KOPT-K1 (cell line): ENCODE results near the gene PRG2.

Experiments
- H3K27ac ChIP-seq: fragments of 200-600 bp; sonication (generic); 2 replicates; pipeline ENCODE4 v1.5.1; 2016; ENCODE audit warnings: antibody characterized with exemption, mild to moderate bottlenecking, low read depth, low read length; ENCODE audit not compliant: poor library complexity, severe bottlenecking
- H3K36me3 ChIP-seq: fragments of 200-600 bp; sonication (generic); 2 replicates; pipeline ENCODE4 v1.5.1; 2017; ENCODE audit warnings: antibody characterized with exemption, mild to moderate bottlenecking, low read length, moderate library complexity; ENCODE audit not compliant: insufficient read depth
- H3K9me3 ChIP-seq: fragments of 200-600 bp; sonication (generic); 2 replicates; pipeline ENCODE4 v1.5.1; 2017; ENCODE audit warnings: antibody characterized with exemption, low read length, mild to moderate bottlenecking; ENCODE audit not compliant: insufficient read depth, poor library complexity, severe bottlenecking

The PRG2 gene

GRCh38 chr11:57390535-57390934 lies at the start of gene PRG2:
Gene PRG2 (minus strand): TSS chr11:57390650. CDS start chr11:57389944, 706 bp downstream.
- no peaks in the 10 kb centered on the region for H3K9me3 ChIP-seq
- H3K27ac ChIP-seq = no peak within 1 kb of the TSS
- H3K36me3 ChIP-seq = no peaks in the 10 kb centered on the region

DNA sequence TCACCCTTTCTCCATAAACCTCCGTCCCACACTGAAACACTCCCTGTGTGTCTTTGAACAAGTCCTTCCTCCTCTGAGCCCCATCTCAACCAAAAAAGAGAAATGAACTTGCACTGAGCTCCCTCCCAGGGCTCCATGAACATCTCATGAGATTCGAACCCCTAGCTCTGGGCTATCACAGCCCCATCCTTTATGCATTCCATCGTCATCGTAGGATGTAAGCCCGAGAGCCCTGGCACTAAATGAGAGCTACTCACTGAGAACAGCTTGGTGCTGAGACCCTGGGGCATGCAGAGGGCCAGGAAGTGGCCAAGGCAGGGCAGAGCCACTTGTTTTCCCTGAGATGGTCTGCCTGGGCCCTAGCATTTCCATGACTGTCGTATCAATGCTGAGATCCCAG lies 49.3 kb upstream of the PRG2 start:
- no peak overlapping the region for H3K27ac ChIP-seq
- H3K36me3 ChIP-seq = no peaks in the 10 kb centered on the region
- H3K9me3 ChIP-seq = no peaks in the 10 kb centered on the region

DNA sequence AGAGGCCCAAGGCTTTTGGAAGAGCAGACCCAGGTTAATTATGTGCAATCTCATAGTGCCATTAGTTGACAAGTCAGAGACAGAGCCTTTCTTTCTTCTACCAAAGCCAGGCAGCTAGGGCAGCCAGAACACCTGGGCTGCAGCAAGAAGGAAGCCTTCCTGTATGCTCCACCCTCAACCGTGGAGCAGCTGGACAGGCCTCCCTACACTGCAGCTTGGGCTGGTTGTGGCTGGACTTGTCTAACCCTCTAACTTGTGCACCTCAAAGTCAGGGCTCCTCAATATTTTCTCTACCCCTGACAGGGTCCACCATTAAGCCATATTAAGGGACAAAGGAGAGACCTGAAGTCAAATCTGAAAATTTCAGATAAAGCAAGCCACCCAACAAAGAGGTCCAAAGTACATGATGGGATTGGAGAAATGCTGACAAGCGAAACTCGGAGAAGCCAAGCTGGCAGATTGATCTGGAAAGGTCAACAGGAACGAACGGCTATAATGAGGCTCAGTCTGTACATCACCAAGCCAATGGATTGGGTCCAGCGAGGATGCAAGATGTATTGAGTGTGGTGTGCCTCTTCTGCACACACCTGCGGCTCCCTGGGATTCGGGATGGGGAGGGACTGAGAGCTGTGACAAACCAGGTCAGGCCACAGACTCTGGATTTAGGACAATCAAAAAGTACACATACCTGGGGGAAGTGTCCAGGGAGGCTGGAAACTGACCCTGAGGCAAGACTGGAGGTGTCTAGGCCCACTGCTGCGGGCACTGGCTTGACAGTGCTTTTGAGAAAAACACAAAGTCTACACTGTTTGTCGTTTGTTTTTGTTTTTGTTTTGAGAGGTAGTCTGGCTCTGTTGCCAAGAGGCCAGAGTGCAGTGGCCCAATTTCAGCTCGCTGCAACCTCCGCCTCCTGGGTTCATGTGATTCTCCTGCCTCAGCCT lies 48.2 kb upstream of the PRG2 start:
- no peaks in the 10 kb centered on the region for H3K9me3 ChIP-seq
- no peaks in the 10 kb centered on the region for H3K36me3 ChIP-seq
- H3K27ac ChIP-seq = no peak overlapping the region

DNA sequence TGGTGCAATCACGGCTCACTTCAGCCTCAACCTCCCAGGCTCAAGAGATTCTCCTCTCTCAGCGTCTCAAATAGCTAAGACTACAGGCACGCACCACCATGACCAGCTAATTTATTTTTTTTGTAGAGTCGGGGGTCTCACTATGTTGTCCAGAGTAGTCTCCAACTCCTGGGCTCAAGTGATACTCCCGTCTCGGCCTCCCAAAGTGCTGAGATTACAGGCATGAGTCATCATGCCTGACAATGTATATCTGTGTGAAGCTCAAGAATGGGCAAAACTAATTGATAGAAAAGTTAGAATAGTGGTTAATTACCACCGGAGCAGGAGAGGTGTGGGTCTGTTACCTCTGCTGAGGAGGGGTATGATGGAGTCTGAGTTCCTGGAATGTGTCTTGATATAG lies 45.6 kb upstream of the PRG2 start:
- Histone ChIP-seq H3K9me3 (no peaks in the 10 kb centered on the region), H3K36me3 (no peaks in the 10 kb centered on the region), H3K27ac (no peak overlapping the region)

GRCh38 chr11:57434640-57435546 lies 44.4 kb upstream of the PRG2 start:
- Histone ChIP-seq H3K9me3 (no peaks in the 10 kb centered on the region), H3K36me3 (no peaks in the 10 kb centered on the region), H3K27ac (no peak overlapping the region)

DNA sequence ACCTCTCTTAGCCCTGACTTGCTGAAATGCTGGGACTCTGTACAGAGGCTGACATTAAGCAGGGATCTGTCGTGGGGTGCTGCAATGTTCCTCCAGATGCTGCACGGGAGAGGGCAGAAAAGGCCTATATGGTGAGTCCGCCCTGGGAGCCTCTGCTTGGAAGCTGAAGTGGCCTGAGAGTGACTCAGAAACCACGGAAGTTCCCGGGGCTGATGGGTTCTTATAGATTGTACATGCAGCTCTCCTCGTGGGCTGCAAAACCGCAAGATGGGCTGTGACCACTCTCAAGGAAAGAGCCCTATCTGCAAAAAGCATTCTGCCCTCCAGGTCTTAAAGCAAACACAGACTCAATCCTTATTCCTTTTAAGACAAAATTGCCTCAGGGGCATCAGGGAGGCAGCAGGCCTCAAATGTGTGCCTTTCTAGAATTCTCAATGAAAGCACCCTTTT lies 42.3 kb upstream of the PRG2 start:
- no peaks in the 10 kb centered on the region for H3K36me3 ChIP-seq
- H3K9me3 ChIP-seq = no peaks in the 10 kb centered on the region
- H3K27ac ChIP-seq = no peak overlapping the region

DNA sequence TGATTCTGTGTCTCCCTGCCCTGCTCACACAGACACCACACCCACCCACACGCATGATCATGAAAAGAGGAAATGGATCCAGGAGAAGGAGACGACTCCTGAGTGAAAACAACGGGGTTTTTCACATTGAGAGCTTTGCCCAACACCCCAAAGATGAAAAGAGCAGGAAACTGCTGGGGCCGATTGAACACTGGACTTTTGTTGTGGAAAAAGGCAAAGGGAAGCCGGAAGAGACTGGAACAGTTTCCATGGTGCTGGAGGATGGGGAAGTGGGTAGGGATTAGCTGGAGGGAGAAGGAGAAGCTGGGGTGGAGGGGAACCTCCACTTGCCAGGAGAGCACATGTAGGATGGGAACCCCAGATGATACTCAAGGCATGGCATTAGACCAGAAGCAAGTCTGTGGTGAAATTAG lies 41.7 kb upstream of the PRG2 start:
- Histone ChIP-seq H3K27ac (no peak overlapping the region), H3K9me3 (no peaks in the 10 kb centered on the region), H3K36me3 (no peaks in the 10 kb centered on the region)

GRCh38 chr11:57430952-57431351 lies 40.5 kb upstream of the PRG2 start:
- H3K36me3 ChIP-seq = peaks cover 2% of the 10 kb centered on the region; the same call in 1 of the 2 replicates
- no peak overlapping the region for H3K27ac ChIP-seq
- no peaks in the 10 kb centered on the region for H3K9me3 ChIP-seq

GRCh38 chr11:57429946-57430345 lies 39.5 kb upstream of the PRG2 start:
- Histone ChIP-seq H3K27ac (no peak overlapping the region), H3K36me3 (peaks cover 7% of the 10 kb centered on the region; the same call in 1 of the 2 replicates), H3K9me3 (no peaks in the 10 kb centered on the region)

GRCh38 chr11:57428643-57429042 lies 38.2 kb upstream of the PRG2 start:
- Histone ChIP-seq H3K36me3 (peaks cover 17% of the 10 kb centered on the region), H3K9me3 (no peaks in the 10 kb centered on the region), H3K27ac (no peak overlapping the region)

DNA sequence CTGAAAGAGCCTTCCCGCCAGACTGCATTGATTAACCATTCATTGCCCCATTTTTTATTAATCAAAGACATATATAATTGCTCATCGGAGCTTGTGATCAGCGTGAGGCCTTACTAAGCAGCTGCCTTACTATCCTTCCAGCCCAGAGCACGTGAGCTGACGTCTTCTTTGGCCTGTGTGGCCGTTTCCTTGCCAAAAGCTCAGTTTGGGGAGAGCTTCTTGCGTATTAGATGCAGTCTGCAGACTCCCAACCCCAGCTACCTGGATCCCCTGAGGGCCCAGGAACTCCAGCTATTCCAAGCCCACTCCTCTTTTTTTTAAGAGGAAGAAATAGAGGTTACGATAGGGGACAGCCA lies 37.3 kb upstream of the PRG2 start:
- Histone ChIP-seq H3K36me3 (peaks cover 27% of the 10 kb centered on the region), H3K9me3 (no peaks in the 10 kb centered on the region), H3K27ac (peak overlapping the region; percentile 89)

GRCh38 chr11:57426929-57427726 lies 36.7 kb upstream of the PRG2 start, which contains the start of gene SLC43A3:
Gene SLC43A3 (minus strand): TSS chr11:57427121. CDS start chr11:57426172, 949 bp downstream.
- Histone ChIP-seq H3K36me3 (peaks cover 32% of the 10 kb centered on the region), H3K9me3 (no peaks in the 10 kb centered on the region), H3K27ac (peak within 1 kb of the TSS; percentile 89)

DNA sequence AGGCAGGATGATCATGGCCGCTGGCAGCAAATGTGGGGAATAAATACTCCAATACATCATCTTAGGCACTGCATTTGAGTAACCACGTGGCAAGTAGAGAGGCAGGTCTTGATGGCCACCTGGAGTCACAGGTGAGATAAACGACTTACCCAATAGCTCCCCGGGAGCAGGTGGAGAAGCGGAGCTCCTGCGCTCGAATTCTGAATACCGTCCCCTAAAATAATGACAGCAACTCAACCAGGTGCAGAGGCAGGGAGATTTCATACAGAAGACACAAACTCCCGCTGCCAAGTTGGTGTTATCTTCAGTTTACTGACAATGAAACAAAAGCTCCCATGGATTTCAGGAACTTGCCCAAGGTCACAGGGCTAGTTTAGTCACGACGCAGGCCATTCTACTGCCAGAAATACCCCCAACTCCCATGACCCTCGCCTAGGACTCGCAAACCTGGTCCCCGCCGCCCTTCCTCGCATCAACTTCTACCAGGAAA lies 36.0 kb upstream of the PRG2 start:
- H3K36me3 ChIP-seq = peaks cover 39% of the 10 kb centered on the region
- H3K27ac ChIP-seq = peak overlapping the region; percentile 89
- no peaks in the 10 kb centered on the region for H3K9me3 ChIP-seq
